GM23338 (cell line): ENCODE measurements around the gene CTSC. TPM values are rescaled to one million over a fixed set of nuclear protein-coding genes. Genes with fewer than 3 reads are reported as not detected.

Experiments
- EZH2 ChIP-seq: fragments of 200-600 bp; sonication (generic); IDR thresholded peaks from one replicate; pipeline ENCODE4 v1.8.0; 2017; ENCODE audit warnings: antibody characterized with exemption, mild to moderate bottlenecking, low read depth; ENCODE audit not compliant: unreplicated experiment
- EZH2phosphoT487 ChIP-seq: fragments of 200-600 bp; sonication (generic); IDR thresholded peaks from one replicate; pipeline ENCODE4 v1.8.1; 2018; ENCODE audit warnings: antibody characterized with exemption; ENCODE audit not compliant: unreplicated experiment
- ZNF331 ChIP-seq: fragments of 250-450 bp; sonication (Bioruptor Pico); IDR thresholded peaks from 2 replicates; pipeline ENCODE4 v1.5.0; 2020; ENCODE audit warnings: low read depth, mild to moderate bottlenecking, moderate library complexity
- polyA plus RNA-seq: library from polyadenylated mRNA; unstranded; fragments of >200 nt; fragmentation: Nextera tagmentation; extraction: Ambion mirVana; gene quantifications from 2 replicates; pipeline ENCODE4 v1.2.1, GENCODE V29; 2016
- total RNA-seq: library from RNA; depleted of rRNA; stranded (reverse); fragments of >200 nt; shearing (Covaris generic); gene quantifications from 2 replicates; pipeline ENCODE4 v1.2.3, GENCODE V29; 2014
- TF ChIP-seq, protein P1 (sequence below): fragments of 250-450 bp; sonication (Bioruptor Pico); IDR thresholded peaks from 2 replicates; pipeline ENCODE4 v1.5.0; 2020; ENCODE audit warnings: mild to moderate bottlenecking, moderate library complexity
- TF ChIP-seq, protein P2 (sequence below): IDR thresholded peaks from one replicate; pipeline ENCODE4 v1.6.1; 2018; ENCODE audit warnings: antibody characterized with exemption; ENCODE audit not compliant: unreplicated experiment
- TF ChIP-seq, protein P3 (sequence below), 2 experiments: fragments of 200-600 bp in 1 of 2; sonication (generic) in 1 of 2; conservative IDR thresholded peaks; 2 replicates each; pipeline versions ENCODE4 v1.5.1 to v1.6.1; 2016 to 2017; ENCODE audit warnings: antibody characterized with exemption in 2 of 2, low read depth in 2 of 2, mild to moderate bottlenecking in 2 of 2, moderate library complexity in 1 of 2

Gene CTSC
- total and polyA plus RNA-seq, 2 experiments from 2014 or later = 408 to 444 TPM

DNA sequence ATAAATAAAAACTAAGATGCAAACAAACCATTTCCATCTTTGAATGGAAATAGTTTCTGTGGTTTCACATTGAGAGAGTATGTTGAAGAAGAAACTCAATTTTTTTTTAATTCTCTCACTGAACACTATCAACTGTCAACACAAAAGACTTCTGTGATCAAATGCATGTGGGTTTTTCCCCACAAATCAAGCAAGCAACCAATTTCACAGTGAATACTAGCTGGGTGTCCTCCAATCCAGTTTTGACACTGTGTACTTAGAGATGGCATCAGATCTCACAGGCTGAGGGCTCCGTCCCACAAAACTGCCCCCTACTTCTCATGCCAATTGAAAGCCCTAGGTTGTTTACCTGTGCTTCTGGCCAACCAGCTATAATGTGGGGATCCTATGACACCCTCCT, 34.5 kb downstream of the CTSC start (continued):
- TF ChIP-seq, protein P1, sequence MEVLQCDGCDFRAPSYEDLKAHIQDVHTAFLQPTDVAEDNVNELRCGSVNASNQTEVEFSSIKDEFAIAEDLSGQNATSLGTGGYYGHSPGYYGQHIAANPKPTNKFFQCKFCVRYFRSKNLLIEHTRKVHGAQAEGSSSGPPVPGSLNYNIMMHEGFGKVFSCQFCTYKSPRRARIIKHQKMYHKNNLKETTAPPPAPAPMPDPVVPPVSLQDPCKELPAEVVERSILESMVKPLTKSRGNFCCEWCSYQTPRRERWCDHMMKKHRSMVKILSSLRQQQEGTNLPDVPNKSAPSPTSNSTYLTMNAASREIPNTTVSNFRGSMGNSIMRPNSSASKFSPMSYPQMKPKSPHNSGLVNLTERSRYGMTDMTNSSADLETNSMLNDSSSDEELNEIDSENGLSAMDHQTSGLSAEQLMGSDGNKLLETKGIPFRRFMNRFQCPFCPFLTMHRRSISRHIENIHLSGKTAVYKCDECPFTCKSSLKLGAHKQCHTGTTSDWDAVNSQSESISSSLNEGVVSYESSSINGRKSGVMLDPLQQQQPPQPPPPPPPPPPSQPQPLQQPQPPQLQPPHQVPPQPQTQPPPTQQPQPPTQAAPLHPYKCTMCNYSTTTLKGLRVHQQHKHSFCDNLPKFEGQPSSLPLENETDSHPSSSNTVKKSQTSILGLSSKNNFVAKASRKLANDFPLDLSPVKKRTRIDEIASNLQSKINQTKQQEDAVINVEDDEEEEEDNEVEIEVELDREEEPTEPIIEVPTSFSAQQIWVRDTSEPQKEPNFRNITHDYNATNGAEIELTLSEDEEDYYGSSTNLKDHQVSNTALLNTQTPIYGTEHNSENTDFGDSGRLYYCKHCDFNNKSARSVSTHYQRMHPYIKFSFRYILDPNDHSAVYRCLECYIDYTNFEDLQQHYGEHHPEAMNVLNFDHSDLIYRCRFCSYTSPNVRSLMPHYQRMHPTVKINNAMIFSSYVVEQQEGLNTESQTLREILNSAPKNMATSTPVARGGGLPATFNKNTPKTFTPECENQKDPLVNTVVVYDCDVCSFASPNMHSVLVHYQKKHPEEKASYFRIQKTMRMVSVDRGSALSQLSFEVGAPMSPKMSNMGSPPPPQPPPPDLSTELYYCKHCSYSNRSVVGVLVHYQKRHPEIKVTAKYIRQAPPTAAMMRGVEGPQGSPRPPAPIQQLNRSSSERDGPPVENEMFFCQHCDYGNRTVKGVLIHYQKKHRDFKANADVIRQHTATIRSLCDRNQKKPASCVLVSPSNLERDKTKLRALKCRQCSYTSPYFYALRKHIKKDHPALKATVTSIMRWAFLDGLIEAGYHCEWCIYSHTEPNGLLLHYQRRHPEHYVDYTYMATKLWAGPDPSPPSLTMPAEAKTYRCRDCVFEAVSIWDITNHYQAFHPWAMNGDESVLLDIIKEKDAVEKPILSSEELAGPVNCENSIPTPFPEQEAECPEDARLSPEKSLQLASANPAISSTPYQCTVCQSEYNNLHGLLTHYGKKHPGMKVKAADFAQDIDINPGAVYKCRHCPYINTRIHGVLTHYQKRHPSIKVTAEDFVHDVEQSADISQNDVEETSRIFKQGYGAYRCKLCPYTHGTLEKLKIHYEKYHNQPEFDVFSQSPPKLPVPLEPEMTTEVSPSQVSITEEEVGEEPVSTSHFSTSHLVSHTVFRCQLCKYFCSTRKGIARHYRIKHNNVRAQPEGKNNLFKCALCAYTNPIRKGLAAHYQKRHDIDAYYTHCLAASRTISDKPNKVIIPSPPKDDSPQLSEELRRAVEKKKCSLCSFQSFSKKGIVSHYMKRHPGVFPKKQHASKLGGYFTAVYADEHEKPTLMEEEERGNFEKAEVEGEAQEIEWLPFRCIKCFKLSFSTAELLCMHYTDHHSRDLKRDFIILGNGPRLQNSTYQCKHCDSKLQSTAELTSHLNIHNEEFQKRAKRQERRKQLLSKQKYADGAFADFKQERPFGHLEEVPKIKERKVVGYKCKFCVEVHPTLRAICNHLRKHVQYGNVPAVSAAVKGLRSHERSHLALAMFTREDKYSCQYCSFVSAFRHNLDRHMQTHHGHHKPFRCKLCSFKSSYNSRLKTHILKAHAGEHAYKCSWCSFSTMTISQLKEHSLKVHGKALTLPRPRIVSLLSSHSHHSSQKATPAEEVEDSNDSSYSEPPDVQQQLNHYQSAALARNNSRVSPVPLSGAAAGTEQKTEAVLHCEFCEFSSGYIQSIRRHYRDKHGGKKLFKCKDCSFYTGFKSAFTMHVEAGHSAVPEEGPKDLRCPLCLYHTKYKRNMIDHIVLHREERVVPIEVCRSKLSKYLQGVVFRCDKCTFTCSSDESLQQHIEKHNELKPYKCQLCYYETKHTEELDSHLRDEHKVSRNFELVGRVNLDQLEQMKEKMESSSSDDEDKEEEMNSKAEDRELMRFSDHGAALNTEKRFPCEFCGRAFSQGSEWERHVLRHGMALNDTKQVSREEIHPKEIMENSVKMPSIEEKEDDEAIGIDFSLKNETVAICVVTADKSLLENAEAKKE (CRISPR knock-in tag) = no peak
- TF ChIP-seq, protein P2, sequence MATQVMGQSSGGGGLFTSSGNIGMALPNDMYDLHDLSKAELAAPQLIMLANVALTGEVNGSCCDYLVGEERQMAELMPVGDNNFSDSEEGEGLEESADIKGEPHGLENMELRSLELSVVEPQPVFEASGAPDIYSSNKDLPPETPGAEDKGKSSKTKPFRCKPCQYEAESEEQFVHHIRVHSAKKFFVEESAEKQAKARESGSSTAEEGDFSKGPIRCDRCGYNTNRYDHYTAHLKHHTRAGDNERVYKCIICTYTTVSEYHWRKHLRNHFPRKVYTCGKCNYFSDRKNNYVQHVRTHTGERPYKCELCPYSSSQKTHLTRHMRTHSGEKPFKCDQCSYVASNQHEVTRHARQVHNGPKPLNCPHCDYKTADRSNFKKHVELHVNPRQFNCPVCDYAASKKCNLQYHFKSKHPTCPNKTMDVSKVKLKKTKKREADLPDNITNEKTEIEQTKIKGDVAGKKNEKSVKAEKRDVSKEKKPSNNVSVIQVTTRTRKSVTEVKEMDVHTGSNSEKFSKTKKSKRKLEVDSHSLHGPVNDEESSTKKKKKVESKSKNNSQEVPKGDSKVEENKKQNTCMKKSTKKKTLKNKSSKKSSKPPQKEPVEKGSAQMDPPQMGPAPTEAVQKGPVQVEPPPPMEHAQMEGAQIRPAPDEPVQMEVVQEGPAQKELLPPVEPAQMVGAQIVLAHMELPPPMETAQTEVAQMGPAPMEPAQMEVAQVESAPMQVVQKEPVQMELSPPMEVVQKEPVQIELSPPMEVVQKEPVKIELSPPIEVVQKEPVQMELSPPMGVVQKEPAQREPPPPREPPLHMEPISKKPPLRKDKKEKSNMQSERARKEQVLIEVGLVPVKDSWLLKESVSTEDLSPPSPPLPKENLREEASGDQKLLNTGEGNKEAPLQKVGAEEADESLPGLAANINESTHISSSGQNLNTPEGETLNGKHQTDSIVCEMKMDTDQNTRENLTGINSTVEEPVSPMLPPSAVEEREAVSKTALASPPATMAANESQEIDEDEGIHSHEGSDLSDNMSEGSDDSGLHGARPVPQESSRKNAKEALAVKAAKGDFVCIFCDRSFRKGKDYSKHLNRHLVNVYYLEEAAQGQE = no peak
- TF ChIP-seq EZH2 = no peak
- TF ChIP-seq ZNF331 (CRISPR knock-in tag) = no peak
- TF ChIP-seq, protein P3, sequence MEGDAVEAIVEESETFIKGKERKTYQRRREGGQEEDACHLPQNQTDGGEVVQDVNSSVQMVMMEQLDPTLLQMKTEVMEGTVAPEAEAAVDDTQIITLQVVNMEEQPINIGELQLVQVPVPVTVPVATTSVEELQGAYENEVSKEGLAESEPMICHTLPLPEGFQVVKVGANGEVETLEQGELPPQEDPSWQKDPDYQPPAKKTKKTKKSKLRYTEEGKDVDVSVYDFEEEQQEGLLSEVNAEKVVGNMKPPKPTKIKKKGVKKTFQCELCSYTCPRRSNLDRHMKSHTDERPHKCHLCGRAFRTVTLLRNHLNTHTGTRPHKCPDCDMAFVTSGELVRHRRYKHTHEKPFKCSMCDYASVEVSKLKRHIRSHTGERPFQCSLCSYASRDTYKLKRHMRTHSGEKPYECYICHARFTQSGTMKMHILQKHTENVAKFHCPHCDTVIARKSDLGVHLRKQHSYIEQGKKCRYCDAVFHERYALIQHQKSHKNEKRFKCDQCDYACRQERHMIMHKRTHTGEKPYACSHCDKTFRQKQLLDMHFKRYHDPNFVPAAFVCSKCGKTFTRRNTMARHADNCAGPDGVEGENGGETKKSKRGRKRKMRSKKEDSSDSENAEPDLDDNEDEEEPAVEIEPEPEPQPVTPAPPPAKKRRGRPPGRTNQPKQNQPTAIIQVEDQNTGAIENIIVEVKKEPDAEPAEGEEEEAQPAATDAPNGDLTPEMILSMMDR (conservative IDR thresholded peaks at IDR 0.05; ENCODE audit: low read depth in 2 of 2) = no peak
- TF ChIP-seq EZH2phosphoT487 = no peak
